SK-N-SH (cell line): Measurements from ENCODE around the gene CBFA2T3. TPM values are rescaled to one million over a fixed set of nuclear protein-coding genes. Genes with fewer than 3 reads are reported as not detected.

Experiments
- CTCF ChIA-PET: fragments of 300-600, 350-600 bp; formaldehyde crosslinking; extraction: SDS; loops from one replicate; lab custom pipeline; 2021; lab: Yijun Ruan, JAX
- POLR2A ChIA-PET: fragments of 350-600 bp; sonication (Branson Sonifier 250); formaldehyde crosslinking; extraction: SDS; loops from one replicate; lab custom pipeline; 2020; ENCODE audit warnings: antibody characterized with exemption, inconsistent platforms; lab: Yijun Ruan, JAX
- DNase-seq: peaks from one replicate; pipeline ENCODE4 v3.0.0; 2012
- H2AFZ ChIP-seq: fragments of 200-600 bp; sonication (generic); 2 replicates; pipeline ENCODE4 v1.8.1; 2016; ENCODE audit warnings: antibody characterized with exemption, mild to moderate bottlenecking, low read depth
- H3F3A ChIP-seq: fragments of 200-600 bp; sonication (generic); replicated peaks from 2 replicates; pipeline ENCODE3; 2016; ENCODE audit warnings: antibody characterized with exemption, mild to moderate bottlenecking; ENCODE audit not compliant: insufficient read depth
- H3K27ac ChIP-seq, 2 experiments: fragments of 200-500 bp in 1 of 2; fragments of 200-600 bp in 1 of 2; sonication (Bioruptor generic) in 1 of 2; sonication (generic), shearing (Covaris generic) in 1 of 2; 2 replicates each; pipeline versions ENCODE4 v1.5.1 to v1.6.1; 2014 to 2016; ENCODE audit warnings: low read depth in 2 of 2, inconsistent platforms in 1 of 2, low read length in 1 of 2, mild to moderate bottlenecking in 1 of 2, mixed read lengths in 1 of 2
- H3K27me3 ChIP-seq: fragments of 200-600 bp; sonication (generic), shearing (Covaris generic); 2 replicates; pipeline ENCODE4 v1.6.1; 2016; ENCODE audit warnings: mixed run types; ENCODE audit not compliant: insufficient read depth
- H3K36me3 ChIP-seq, 2 experiments: fragments of 200-500 bp in 1 of 2; fragments of 200-600 bp in 1 of 2; sonication (Bioruptor generic) in 1 of 2; sonication (generic) in 1 of 2; replicated peaks in 1 of 2; 2 replicates each; pipeline versions ENCODE3 to v1.5.1; 2014 to 2016; ENCODE audit warnings: low read length in 1 of 2, mild to moderate bottlenecking in 1 of 2; ENCODE audit not compliant: insufficient read depth in 2 of 2, control insufficient read depth in 1 of 2
- H3K4me1 ChIP-seq, 2 experiments: fragments of 200-500 bp in 1 of 2; fragments of 200-600 bp in 1 of 2; sonication (Bioruptor generic) in 1 of 2; sonication (generic), shearing (Covaris generic) in 1 of 2; 2 replicates each; pipeline versions ENCODE4 v1.5.1 to v1.6.1; 2014 to 2016; ENCODE audit warnings: low read depth in 1 of 2, low read length in 1 of 2, mixed run types in 1 of 2; ENCODE audit not compliant: insufficient read depth in 2 of 2, control insufficient read depth in 1 of 2
- H3K4me2 ChIP-seq: fragments of 200-600 bp; sonication (generic), shearing (Covaris generic); 2 replicates; pipeline ENCODE4 v1.6.1; 2017; ENCODE audit warnings: mixed run types
- H3K4me3 ChIP-seq, 2 experiments: fragments of 200-500 bp in 1 of 2; fragments of 200-600 bp in 1 of 2; sonication (Bioruptor generic) in 1 of 2; sonication (generic), shearing (Covaris generic) in 1 of 2; 2 replicates each; pipeline versions ENCODE4 v1.5.1 to v1.8.1; 2014 to 2016; ENCODE audit warnings: low read depth in 2 of 2, inconsistent platforms in 1 of 2, low read length in 1 of 2, mild to moderate bottlenecking in 1 of 2, mixed read lengths in 1 of 2, moderate library complexity in 1 of 2
- H3K79me2 ChIP-seq: fragments of 200-600 bp; sonication (generic); 2 replicates; pipeline ENCODE4 v1.8.1; 2017; ENCODE audit warnings: mild to moderate bottlenecking; ENCODE audit not compliant: insufficient read depth
- H3K9ac ChIP-seq: fragments of 200-600 bp; sonication (generic); 2 replicates; pipeline ENCODE4 v1.6.1; 2017; ENCODE audit warnings: mixed run types
- H3K9me2 ChIP-seq: fragments of 200-600 bp; sonication (generic); 2 replicates; pipeline ENCODE4 v1.6.1; 2017; ENCODE audit warnings: mixed run types
- H3K9me3 ChIP-seq: fragments of 200-600 bp; sonication (generic); 2 replicates; pipeline ENCODE4 v1.6.1; 2017; ENCODE audit warnings: mixed run types, mild to moderate bottlenecking, moderate library complexity
- H4K20me1 ChIP-seq: fragments of 200-600 bp; sonication (generic); 2 replicates; pipeline ENCODE4 v1.6.1; 2017; ENCODE audit warnings: mild to moderate bottlenecking, mixed run types; ENCODE audit not compliant: insufficient read depth
- CHD2 ChIP-seq: fragments of 150-350 bp; IDR thresholded peaks from 2 replicates; pipeline ENCODE4 v1.6.1; 2018; ENCODE audit warnings: low read length; ENCODE audit not compliant: partially characterized antibody
- ELF1 ChIP-seq: IDR thresholded peaks from 2 replicates; pipeline ENCODE4 v1.4.0; 2012
- EZH2phosphoT487 ChIP-seq: fragments of 200-600 bp; sonication (generic); IDR thresholded peaks from 2 replicates; pipeline ENCODE4 v1.6.1; 2017; ENCODE audit warnings: low read depth, mixed run types, mild to moderate bottlenecking, antibody characterized with exemption, moderate library complexity, borderline replicate concordance
- FOXM1 ChIP-seq: IDR thresholded peaks from 2 replicates; pipeline ENCODE4 v1.4.0; 2012; ENCODE audit warnings: low read depth, mild to moderate bottlenecking
- GATA2 ChIP-seq: sonication (generic); formaldehyde crosslinking; IDR thresholded peaks from 2 replicates; pipeline ENCODE4 v1.5.0; 2020; ENCODE audit warnings: mild to moderate bottlenecking, missing genetic modification reagents
- RCOR1 ChIP-seq: fragments of 150-350 bp; IDR thresholded peaks from 2 replicates; pipeline ENCODE4 v1.6.1; 2017; ENCODE audit warnings: antibody characterized with exemption, low read length
- RFX5 ChIP-seq: IDR thresholded peaks from 2 replicates; pipeline ENCODE4 v1.6.1; 2012; ENCODE audit warnings: mild to moderate bottlenecking, improper control_type of control experiment, low read length
- YY1 ChIP-seq: IDR thresholded peaks from 2 replicates; pipeline ENCODE4 v1.4.0; 2012; ENCODE audit warnings: low read depth, mild to moderate bottlenecking
- WGBS: methylation state at CpG from one replicate; pipeline ENCODE4 v1.1.6; 2017; ENCODE audit warnings: low lambda C conversion rate; 5-methylcytosine and 5-hydroxymethylcytosine counted together
- polyA plus RNA-seq, 3 experiments: library from polyadenylated mRNA; depleted of rRNA; stranded (reverse); fragments of >200 nt; gene quantifications; 2 replicates each; pipeline ENCODE4 v1.2.3, GENCODE V29; 2012
- TF ChIP-seq, protein P1 (sequence below): IDR thresholded peaks from 2 replicates; pipeline ENCODE4; 2012
- TF ChIP-seq, protein P2 (sequence below): IDR thresholded peaks from 2 replicates; pipeline ENCODE4 v1.4.0; 2012; ENCODE audit warnings: low read depth, borderline replicate concordance
- TF ChIP-seq, protein P3 (sequence below): IDR thresholded peaks from 2 replicates; pipeline ENCODE4 v1.4.0; 2012; ENCODE audit warnings: low read depth
- TF ChIP-seq, protein P4 (sequence below): fragments of 150-350 bp; IDR thresholded peaks from 2 replicates; pipeline ENCODE4 v1.6.1; 2016; ENCODE audit warnings: mild to moderate bottlenecking, low read depth, low read length

CBFA2T3 gene
- polyA plus RNA-seq, 1 of the 3 experiments (the other 2 are of a cell fraction): not detected

- TF ChIP-seq EZH2phosphoT487: no peak
- TF ChIP-seq, all 33 proteins: peak for 0
These were observed 148.3 kb downstream of the CBFA2T3 start (continued) for GRCh38 chr16:88828711-88829110.

DNA sequence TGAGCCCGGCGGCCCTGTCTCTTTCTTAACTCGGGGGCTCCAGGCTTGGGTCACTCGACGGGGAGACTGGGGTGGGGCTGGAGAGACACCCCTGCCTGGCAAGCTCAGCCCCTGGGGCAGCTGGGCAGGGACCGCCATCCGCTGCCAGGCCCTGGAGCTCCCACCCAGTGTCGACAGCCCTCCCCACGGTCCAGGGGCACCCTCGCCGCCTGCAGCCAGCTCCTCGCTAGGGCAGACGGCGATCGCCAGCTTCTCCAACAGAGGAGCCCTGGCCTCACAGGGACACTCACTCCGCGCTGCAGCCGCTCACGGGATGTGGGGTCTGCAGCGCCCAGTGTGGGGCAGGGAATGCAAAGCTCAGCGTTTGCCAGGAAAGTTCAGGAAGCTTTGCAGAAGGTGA is 149.3 kb downstream of the CBFA2T3 start:
- H3K4me3 ChIP-seq: no peak overlapping the region
- TF ChIP-seq, protein P1, sequence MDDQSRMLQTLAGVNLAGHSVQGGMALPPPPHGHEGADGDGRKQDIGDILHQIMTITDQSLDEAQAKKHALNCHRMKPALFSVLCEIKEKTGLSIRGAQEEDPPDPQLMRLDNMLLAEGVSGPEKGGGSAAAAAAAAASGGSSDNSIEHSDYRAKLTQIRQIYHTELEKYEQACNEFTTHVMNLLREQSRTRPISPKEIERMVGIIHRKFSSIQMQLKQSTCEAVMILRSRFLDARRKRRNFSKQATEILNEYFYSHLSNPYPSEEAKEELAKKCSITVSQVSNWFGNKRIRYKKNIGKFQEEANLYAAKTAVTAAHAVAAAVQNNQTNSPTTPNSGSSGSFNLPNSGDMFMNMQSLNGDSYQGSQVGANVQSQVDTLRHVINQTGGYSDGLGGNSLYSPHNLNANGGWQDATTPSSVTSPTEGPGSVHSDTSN: no peak
- TF ChIP-seq, all 33 proteins: peak for 0
- no peaks in the 10 kb centered on the region for H3K79me2 ChIP-seq
- POLR2A ChIA-PET: no interaction called here
- no peaks in the 10 kb centered on the region for H3K9me3 ChIP-seq
- no peak overlapping the region for H3K9ac ChIP-seq
- no peaks in the 10 kb centered on the region for H3K4me1 ChIP-seq
- H3K9me2 ChIP-seq: no peaks in the 10 kb centered on the region
- peaks cover 0 to 14% of the 10 kb centered on the region in 2 experiments for H3K36me3 ChIP-seq
- H2AFZ ChIP-seq: no peak overlapping the region
- no peak overlapping the region for H3K4me2 ChIP-seq
- H3K27ac ChIP-seq: no peak overlapping the region
- CTCF ChIA-PET: interaction anchor here (1.6 to 2.9 kb wide), 2 partner anchors 11 to 15 kb away, joined by 6 to 15 read pairs; no protein-coding TSS in a partner anchor
- no peaks in the 10 kb centered on the region for H4K20me1 ChIP-seq
- H3F3A ChIP-seq: no peaks in the 10 kb centered on the region
- no peaks in the 10 kb centered on the region for H3K27me3 ChIP-seq
- no peak for DNase-seq
- 92% methylated on average over 10 of the region's 21 CpGs for WGBS

DNA sequence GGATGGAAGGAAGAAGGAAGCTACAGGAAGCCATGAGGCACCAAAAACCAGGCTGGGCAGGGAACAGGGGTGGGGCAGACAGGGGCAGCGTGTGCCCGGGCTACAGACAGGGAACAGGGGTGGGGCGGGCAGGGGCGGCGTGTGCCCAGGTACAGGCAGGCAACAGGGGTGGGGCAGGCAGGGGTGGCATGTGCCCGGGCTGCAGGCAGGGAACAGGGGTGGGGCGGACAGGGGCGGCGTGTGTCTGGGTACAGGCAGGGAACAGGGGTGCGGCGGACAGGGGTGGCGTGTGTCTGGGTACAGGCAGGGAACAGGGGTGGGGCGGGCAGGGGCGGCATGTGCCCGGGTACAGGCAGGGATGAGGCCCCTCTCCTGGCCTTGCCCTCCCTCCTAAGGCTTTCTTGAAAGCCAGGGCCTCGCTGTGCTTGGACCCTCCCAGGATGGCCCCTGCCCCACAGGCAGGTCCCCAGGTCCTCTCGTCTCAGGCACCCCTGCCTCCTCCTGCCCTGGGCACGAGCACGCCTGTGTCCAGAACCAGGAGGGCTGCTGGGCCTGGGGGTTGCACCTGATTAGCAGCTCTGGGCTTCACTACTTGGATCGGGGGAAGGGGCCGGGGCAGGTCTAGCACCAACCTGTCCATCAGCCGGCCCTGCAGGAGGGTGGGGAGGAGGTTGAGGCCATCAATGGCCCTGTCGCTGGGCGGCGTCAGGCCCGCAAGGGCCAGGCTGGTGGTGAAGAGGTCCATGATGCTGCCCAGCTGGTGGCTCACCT is 150.8 kb downstream of the CBFA2T3 start:
- peaks cover 0 to 19% of the 10 kb centered on the region in 2 experiments for H3K36me3 ChIP-seq
- H3K27me3 ChIP-seq: no peaks in the 10 kb centered on the region
- CTCF ChIA-PET: interaction anchor here (0.8 to 2.9 kb wide), 5 partner anchors 10 to 341 kb away, joined by 3 to 15 read pairs (median 3); partner anchors contain the start of gene APRT
- no peak overlapping the region for H2AFZ ChIP-seq
- H3K9me2 ChIP-seq: no peaks in the 10 kb centered on the region
- no peak overlapping the region for H3K4me3 ChIP-seq
- H3F3A ChIP-seq: no peaks in the 10 kb centered on the region
- DNase-seq: no peak
- H3K79me2 ChIP-seq: no peaks in the 10 kb centered on the region
- no peaks in the 10 kb centered on the region for H3K9me3 ChIP-seq
- POLR2A ChIA-PET: no interaction called here
- H3K27ac ChIP-seq: no peak overlapping the region
- no peak overlapping the region for H3K4me2 ChIP-seq
- no peak overlapping the region for H3K9ac ChIP-seq
- no peaks in the 10 kb centered on the region for H4K20me1 ChIP-seq
- 88% methylated on average over 13 of the region's 26 CpGs for WGBS
- TF ChIP-seq FOXM1: no peak
- TF ChIP-seq, protein P2, sequence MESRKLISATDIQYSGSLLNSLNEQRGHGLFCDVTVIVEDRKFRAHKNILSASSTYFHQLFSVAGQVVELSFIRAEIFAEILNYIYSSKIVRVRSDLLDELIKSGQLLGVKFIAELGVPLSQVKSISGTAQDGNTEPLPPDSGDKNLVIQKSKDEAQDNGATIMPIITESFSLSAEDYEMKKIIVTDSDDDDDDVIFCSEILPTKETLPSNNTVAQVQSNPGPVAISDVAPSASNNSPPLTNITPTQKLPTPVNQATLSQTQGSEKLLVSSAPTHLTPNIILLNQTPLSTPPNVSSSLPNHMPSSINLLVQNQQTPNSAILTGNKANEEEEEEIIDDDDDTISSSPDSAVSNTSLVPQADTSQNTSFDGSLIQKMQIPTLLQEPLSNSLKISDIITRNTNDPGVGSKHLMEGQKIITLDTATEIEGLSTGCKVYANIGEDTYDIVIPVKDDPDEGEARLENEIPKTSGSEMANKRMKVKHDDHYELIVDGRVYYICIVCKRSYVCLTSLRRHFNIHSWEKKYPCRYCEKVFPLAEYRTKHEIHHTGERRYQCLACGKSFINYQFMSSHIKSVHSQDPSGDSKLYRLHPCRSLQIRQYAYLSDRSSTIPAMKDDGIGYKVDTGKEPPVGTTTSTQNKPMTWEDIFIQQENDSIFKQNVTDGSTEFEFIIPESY: no peak
- TF ChIP-seq YY1: no peak
- no peak for TF ChIP-seq ELF1
- no peak for TF ChIP-seq RCOR1
- TF ChIP-seq GATA2 (CRISPR knock-in tag): no peak
- TF ChIP-seq, protein P1: no peak
- TF ChIP-seq RFX5: no peak
- TF ChIP-seq, protein P3, sequence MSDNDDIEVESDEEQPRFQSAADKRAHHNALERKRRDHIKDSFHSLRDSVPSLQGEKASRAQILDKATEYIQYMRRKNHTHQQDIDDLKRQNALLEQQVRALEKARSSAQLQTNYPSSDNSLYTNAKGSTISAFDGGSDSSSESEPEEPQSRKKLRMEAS: no peak
- no peak for TF ChIP-seq CHD2
- TF ChIP-seq, protein P4, sequence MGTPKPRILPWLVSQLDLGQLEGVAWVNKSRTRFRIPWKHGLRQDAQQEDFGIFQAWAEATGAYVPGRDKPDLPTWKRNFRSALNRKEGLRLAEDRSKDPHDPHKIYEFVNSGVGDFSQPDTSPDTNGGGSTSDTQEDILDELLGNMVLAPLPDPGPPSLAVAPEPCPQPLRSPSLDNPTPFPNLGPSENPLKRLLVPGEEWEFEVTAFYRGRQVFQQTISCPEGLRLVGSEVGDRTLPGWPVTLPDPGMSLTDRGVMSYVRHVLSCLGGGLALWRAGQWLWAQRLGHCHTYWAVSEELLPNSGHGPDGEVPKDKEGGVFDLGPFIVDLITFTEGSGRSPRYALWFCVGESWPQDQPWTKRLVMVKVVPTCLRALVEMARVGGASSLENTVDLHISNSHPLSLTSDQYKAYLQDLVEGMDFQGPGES: no peak
- TF ChIP-seq, all 33 proteins: peak for 0
- H3K4me1 ChIP-seq: no peaks in the 10 kb centered on the region
